ENCODE data around the gene FAM3A.
"Not testable (repeated sequence)": the region's sequence is repeated elsewhere in the genome, so short reads cannot be mapped to it uniquely, and the experiment has no call there.

Gene FAM3A

DNA sequence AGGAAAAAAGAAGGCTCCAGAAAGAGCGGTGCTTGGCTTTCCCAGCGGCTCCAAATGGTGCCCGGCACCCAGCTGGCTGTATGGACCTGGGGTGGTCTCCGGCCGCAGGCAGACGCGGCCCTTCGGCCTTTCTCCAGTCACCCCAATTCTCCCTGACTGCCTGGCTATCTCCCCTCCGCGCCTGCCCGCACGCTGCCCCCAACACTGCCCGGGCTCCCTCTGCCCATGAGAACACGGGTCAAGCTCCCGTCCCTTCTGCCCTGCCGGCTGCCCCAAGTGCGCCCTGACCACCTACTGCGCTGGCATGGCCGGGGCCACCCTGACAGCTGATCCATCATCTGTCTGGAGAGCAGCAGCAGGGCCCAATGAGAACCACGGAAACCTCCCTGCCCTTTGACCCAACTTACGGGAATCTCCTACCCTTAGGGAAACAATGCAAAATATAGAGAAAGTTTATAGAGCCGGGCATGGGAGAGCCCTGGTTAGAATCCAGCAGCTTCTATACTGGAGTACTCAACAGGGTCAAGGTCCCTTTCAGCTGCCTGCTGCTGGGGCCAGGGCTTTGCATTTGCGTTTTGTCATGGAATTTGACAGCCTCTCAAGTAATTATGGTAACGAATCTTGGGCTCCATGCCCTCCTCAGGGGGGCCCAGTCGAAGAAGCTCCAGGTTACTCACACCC is 1.2 kb upstream of the FAM3A start:
- Mint-ChIP-seq H3K36me3 (ENCODE audit: low read depth) (peaks cover 7% of the 10 kb centered on the region), H3K4me3 (no peak overlapping the region), H3K4me1 (ENCODE audit: low read depth) (peaks cover 26% of the 10 kb centered on the region), H3K27ac (no peak overlapping the region), H3K9me3 (no peaks in the 10 kb centered on the region), H3K27me3 (no peaks in the 10 kb centered on the region)

DNA sequence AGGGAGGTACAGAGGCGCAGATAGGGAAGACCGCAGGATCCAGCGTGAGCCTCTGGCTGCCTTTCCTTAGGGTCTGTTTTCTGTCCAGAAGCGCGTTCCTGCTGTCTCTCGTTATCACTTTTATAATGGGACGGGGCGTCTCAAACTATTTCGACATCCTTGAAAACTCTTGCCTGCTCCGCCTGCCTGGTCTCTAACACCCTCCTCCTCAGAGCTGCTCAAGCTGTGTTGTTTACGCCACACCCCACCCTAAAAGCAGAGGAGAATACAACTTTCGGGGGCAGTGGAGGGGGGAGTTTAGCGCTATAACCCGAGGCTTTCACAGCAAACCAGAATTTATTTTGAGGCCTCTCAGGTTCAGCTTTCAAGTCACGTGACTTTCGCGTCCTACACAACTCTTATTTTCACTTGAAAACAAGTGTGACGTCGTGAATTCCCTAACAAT is 646 bp upstream of the FAM3A start:
- Mint-ChIP-seq H3K27me3 (no peaks in the 10 kb centered on the region), H3K4me3 (peak overlapping the region; percentile 85), H3K36me3 (ENCODE audit: low read depth) (peaks cover 7% of the 10 kb centered on the region)

DNA sequence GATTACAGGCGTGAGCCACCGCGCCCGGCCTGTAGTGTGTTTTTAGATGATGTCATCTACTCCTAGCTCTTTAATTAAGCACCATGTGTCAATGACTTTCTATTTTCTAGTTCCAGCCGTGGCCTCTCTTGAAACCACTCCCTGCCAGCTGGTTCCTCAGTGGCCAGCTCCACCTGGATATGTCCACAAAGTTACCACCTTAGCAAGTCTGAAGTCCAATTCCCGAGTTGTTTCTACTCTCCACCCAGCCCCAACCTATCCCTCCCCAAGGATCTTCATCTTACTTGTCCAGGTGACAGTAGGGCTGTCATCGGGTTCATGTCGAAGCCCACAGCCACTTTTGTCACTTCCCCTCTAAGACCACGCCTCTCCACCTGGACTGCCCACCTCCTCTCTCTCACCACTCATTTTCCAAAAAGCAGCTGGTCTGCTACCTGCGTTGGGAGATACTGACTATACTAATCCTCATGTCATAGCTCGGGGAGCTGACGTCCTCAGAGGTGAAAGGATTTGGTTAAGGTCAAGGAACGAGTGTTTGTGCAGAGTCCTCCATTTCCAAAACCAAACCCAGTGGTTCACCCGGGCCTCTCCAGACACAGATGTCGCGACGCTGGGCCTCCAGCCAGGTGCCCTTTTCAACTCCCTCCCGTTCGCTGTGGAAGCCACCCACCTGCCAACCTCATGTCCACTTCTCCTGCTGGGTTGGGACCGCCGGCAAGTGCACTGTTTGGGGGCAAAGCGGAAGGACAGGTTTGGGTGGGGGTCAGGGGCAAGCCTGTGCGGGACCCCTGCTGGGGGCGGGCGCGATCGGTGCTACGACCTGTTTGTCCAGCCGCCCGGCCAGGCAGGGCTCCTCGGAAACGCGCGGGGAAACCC is 704 bp downstream of the FAM3A start:
- peaks cover 13% of the 10 kb centered on the region for H3K36me3 Mint-ChIP-seq (ENCODE audit: low read depth)
- peak overlapping the region; percentile 83 for H3K4me3 Mint-ChIP-seq
- H3K27ac Mint-ChIP-seq, result peak overlapping the region; percentile 83
- H3K27me3 Mint-ChIP-seq, result no peaks in the 10 kb centered on the region
- H3K4me1 Mint-ChIP-seq (ENCODE audit: low read depth), result peaks cover 41% of the 10 kb centered on the region
- no peaks in the 10 kb centered on the region for H3K9me3 Mint-ChIP-seq

More for the DNA sequence above, 646 bp upstream of the FAM3A start:
- peaks cover 31% of the 10 kb centered on the region for H3K4me1 Mint-ChIP-seq (ENCODE audit: low read depth)
- no peaks in the 10 kb centered on the region for H3K9me3 Mint-ChIP-seq
- peak overlapping the region; percentile 84 for H3K27ac Mint-ChIP-seq

DNA sequence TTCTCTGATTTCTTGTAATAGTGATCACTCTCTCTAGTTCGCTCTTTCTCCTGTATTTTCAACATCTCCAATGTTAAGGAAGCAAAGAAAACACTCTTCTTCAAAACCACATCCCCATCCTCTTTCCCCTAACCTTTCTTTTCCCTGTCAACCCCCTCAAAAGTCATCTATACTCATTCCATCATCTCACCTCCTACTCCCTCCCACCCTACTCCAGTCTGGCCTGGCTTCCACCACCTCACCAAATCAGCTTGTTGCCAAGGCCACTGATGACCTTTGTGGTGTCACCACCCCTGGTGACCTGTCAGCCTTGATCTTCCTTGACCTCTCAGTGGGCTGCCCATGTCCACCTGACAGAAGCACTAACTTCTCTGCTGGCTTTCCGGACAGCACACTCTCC is 2.3 kb downstream of the FAM3A start:
- Mint-ChIP-seq H3K4me1 (ENCODE audit: low read depth) (peaks cover 41% of the 10 kb centered on the region), H3K9me3 (no peaks in the 10 kb centered on the region), H3K27ac (peak overlapping the region; percentile 82), H3K4me3 (peak overlapping the region; percentile 62), H3K36me3 (ENCODE audit: low read depth) (peaks cover 25% of the 10 kb centered on the region), H3K27me3 (no peaks in the 10 kb centered on the region)

DNA sequence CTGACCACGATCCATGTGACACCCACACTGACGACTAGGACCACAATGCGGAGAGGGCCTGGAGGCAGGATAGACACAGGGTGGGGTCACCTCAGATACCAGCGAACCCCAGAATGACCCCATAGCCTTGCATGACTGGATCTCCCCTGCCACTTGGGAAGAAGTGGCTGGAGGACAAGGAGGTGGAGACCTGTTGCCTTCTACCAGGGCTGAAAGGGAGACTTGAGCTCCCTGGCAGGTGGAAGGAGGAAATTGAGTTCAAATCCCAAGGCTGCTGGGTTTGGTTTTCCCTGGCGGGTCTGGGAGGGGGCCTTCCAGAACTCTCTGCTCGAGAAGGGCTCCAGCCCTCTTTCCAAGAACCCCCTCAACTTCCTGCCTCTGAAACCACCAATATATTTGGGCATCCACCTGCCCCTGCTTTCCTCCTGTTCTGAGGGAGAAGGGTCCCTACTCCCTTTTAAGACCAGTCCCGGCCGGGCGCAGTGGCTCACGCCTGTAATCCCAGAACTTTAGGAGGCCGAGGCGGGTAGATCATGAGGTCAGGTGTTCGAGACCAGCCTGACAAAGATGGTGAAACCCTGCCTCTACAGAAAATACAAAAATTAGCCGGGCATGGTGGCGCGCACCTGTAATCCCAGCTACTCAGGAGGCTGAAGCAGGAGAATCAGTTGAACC is 3.0 kb downstream of the FAM3A start:
- Mint-ChIP-seq H3K9me3 (no peaks in the 10 kb centered on the region), H3K36me3 (ENCODE audit: low read depth) (peaks cover 28% of the 10 kb centered on the region), H3K4me3 (no peak overlapping the region), H3K27me3 (no peaks in the 10 kb centered on the region), H3K4me1 (ENCODE audit: low read depth) (peaks cover 41% of the 10 kb centered on the region), H3K27ac (no peak overlapping the region)

DNA sequence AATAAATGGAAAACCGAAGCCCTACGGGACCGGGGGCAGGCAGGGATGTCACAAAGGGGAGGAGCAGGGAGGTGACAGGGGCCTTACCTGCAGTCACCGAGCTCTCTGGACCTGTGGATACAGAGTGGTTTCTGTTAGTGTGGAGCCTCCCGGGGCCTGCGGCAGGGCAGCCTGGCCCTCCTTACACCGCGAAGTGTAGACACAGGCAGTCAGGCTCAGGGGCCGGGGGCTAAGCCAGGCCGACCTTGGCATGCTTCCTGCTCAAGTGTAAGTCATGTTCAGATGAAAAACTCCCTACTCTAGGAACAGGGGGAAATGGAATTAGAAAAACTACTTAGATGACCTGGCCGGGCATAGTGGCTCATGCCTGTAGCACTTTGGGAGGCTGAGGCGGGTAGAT is 4.3 kb downstream of the FAM3A start:
- Mint-ChIP-seq H3K4me3 (no peak overlapping the region), H3K27ac (peak overlapping the region; percentile 65)

DNA sequence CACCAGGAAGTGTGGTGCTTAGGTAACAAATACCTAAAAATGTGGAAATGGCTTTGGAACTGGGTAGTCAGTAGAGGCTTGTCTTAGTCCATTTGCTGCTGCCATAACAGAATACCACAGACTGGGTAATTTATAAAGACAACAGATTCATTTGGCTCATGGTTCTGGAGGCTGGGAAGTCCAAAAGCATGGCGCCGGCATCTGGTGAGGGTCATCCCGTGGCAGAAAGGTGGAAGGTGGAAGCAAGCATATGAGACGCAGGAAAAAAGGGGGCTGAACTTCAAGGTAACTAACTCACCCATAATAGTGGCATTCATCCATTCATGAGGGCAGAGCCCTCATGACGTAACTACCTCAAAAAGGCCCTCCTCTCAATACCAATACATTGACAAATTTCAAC is 6.6 kb downstream of the FAM3A start:
- no peak overlapping the region for H3K4me3 Mint-ChIP-seq
- no peaks in the 10 kb centered on the region for H3K27me3 Mint-ChIP-seq
- H3K4me1 Mint-ChIP-seq (ENCODE audit: low read depth), result peaks cover 28% of the 10 kb centered on the region
- H3K9me3 Mint-ChIP-seq, result no peaks in the 10 kb centered on the region
- H3K36me3 Mint-ChIP-seq (ENCODE audit: low read depth), result peaks cover 28% of the 10 kb centered on the region
- no peak overlapping the region for H3K27ac Mint-ChIP-seq

More for the DNA sequence above, 4.3 kb downstream of the FAM3A start:
- peaks cover 28% of the 10 kb centered on the region for H3K36me3 Mint-ChIP-seq (ENCODE audit: low read depth)
- H3K4me1 Mint-ChIP-seq (ENCODE audit: low read depth), result peaks cover 41% of the 10 kb centered on the region
- H3K9me3 Mint-ChIP-seq, result no peaks in the 10 kb centered on the region
- H3K27me3 Mint-ChIP-seq, result no peaks in the 10 kb centered on the region

DNA sequence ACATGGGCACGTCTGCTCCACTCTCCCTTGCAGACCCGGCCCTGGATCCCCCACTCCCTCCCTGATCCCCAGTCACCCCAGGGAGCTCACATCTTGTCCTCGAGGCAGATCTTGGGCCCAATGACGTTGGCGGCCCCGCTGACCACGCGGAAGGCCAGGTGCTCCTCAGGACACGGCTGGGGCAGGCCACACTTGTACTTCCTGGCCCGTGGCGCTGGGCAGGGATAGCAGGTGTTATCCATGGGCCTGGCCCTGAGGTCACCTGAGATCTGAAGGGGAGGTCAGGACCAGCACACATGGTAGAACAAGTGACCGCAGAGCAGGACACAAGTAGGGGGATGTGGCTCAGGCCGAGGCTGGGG is 7.7 kb downstream of the FAM3A start:
- H3K9me3 Mint-ChIP-seq, result no peaks in the 10 kb centered on the region
- no peak overlapping the region for H3K27ac Mint-ChIP-seq
- H3K27me3 Mint-ChIP-seq, result no peaks in the 10 kb centered on the region
- peaks cover 20% of the 10 kb centered on the region for H3K4me1 Mint-ChIP-seq (ENCODE audit: low read depth)
- H3K4me3 Mint-ChIP-seq, result no peak overlapping the region
- peaks cover 22% of the 10 kb centered on the region for H3K36me3 Mint-ChIP-seq (ENCODE audit: low read depth)

DNA sequence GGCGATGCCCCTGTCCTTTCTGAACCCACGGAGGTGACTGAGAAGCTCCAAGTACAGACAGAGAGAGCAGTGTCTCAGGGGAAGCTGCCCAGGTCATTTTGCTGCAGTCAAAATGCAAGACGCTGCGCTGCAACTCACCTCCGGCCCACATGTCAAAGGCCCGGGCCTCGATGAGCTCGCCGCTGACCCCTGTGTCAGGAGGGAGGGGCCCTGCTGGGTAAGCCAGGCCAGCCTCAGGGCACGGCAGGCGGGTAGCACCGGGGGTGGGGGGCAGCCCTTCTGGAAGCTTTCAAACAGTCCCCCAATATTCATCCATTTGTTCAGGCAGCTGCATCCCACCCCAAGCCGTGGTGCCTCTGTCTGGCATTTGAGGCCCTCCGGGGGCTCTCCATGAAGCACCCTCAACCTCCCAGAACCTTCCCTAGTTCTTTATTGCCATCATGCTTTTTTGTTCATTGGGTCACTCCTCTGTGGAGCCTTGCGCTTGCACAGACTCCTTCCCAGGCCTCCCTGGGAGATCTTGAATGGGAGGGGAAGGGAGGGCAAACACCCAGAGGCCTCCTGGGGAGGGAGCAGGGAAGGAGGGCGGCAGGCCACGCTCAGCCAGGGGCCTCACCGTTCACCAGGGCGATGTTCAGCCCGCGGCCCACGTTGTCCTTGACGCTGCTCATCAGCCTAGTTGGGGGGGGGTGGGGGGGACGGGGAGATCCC is 8.2 kb downstream of the FAM3A start:
- no peak overlapping the region for H3K27ac Mint-ChIP-seq
- H3K9me3 Mint-ChIP-seq, result no peaks in the 10 kb centered on the region
- H3K4me3 Mint-ChIP-seq, result no peak overlapping the region
- no peaks in the 10 kb centered on the region for H3K27me3 Mint-ChIP-seq
- H3K36me3 Mint-ChIP-seq (ENCODE audit: low read depth), result peaks cover 22% of the 10 kb centered on the region
- H3K4me1 Mint-ChIP-seq (ENCODE audit: low read depth), result peaks cover 20% of the 10 kb centered on the region

DNA sequence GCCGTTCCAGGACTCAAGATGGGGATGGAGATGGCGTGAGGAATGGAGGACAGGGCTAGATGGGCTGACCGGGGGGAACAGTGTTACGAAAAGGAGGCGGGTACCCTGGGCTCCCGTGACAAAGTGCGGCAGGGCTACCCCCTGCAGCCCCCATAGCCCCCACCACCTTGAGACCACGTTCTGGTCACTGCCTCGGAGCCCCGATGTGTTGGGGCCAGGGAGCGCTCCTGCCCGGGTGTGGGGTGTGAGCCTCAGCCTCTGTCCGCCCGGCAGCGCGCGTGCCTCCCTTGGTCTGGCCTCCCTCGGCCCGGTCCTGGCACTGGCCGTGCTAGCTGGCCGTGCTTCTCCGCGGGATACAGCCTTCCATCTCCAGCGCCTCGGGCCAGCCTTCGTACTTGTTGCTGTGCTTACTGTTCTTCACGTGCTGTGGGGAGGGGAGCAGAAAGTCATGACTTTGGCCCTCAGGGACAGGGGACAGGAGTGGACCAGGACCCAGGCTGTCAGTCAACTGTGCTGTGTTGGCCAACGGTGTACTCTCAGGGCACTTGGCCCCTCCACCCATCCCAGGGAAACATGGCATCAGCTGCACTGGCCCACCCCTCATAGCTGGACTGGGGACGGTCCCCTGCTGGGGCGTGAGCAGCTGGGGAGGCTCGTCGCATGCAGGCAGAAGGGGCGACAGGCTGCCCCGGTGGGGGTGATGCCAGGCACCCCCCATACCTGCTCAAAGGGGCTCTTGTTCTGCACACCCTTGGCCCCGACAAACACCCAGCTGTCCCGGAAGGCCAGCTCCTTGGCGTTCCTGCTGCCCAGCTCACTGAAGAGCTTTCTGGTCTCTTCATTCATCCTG is 9.3 kb downstream of the FAM3A start:
- H3K4me1 Mint-ChIP-seq (ENCODE audit: low read depth), result peaks cover 10% of the 10 kb centered on the region
- H3K36me3 Mint-ChIP-seq (ENCODE audit: low read depth), result peaks cover 22% of the 10 kb centered on the region
- H3K27ac Mint-ChIP-seq, result no peak overlapping the region
- no peaks in the 10 kb centered on the region for H3K27me3 Mint-ChIP-seq
- H3K9me3 Mint-ChIP-seq, result no peaks in the 10 kb centered on the region
- no peak overlapping the region for H3K4me3 Mint-ChIP-seq

DNA sequence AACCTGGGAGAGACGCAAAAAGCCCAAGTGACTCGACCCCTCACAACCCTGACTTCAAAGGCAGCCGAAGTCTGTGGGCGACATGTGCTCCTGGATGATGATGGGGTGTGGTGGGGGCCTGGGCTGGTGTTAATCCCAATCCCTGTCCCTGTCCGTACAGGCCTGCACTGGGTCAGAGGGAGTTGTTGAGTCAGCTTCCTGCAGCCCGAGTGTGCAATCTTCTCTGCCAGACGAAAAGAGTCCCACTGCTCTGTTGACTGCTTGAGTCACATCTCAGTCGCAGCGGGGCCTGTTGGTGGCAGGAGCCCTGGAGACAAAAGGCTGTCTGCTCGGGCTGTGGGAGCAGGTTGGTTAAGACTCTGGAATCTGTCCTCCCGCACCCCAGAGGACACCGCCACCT is 10.3 kb downstream of the FAM3A start:
- H3K9me3 Mint-ChIP-seq, result no peaks in the 10 kb centered on the region
- peaks cover 17% of the 10 kb centered on the region for H3K36me3 Mint-ChIP-seq (ENCODE audit: low read depth)
- no peaks in the 10 kb centered on the region for H3K27me3 Mint-ChIP-seq
- H3K4me3 Mint-ChIP-seq, result no peak overlapping the region
- H3K27ac Mint-ChIP-seq, result no peak overlapping the region
- peaks cover under 1% of the 10 kb centered on the region for H3K4me1 Mint-ChIP-seq (ENCODE audit: low read depth)

DNA sequence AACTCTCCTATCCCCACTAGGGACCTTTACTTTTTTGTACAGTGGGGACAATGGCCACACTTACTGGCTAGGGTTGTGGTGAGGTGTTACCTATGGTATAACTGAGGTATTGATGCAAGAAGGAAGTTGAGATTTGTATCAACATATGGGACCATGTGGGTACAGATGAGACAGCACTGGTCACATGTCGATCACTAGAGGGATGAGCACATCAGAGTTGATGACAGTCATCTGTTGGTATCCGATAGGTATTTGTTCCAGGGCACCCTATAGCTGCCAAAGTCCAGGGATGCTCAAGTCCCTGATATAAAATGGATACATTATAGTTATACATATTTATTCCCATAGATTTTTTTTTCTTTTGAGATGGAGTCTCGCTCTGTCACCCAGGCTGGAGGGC is 13.0 kb downstream of the FAM3A start:
- Mint-ChIP-seq H3K4me1 (ENCODE audit: low read depth) (no peaks in the 10 kb centered on the region), H3K27me3 (no peaks in the 10 kb centered on the region), H3K9me3 (no peaks in the 10 kb centered on the region), H3K27ac (no peak overlapping the region), H3K4me3 (no peak overlapping the region), H3K36me3 (ENCODE audit: low read depth) (no peaks in the 10 kb centered on the region)

DNA sequence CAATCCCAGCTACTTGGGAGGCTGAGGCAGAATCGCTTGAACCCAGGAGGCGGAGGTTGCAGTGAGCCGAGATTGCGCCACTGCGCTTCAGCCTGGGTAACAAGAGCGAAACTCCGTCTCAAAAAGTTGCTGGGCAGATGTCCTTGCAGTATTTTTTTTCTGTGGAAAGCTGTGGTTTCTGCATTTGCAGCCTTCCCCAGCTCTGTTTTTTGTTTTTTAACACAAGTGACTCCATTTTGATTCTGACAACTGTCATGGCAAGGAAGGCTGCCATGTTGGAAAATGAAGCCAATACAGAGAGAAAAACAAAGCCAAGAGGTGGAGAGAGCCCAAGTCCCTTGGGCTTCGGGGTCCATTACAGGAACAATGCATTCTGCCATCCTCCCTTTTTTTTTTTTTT is 13.9 kb downstream of the FAM3A start:
- no peaks in the 10 kb centered on the region for H3K36me3 Mint-ChIP-seq (ENCODE audit: low read depth)
- H3K27me3 Mint-ChIP-seq, result no peaks in the 10 kb centered on the region
- H3K4me3 Mint-ChIP-seq, result no peak overlapping the region
- no peak overlapping the region for H3K27ac Mint-ChIP-seq
- no peaks in the 10 kb centered on the region for H3K9me3 Mint-ChIP-seq
- no peaks in the 10 kb centered on the region for H3K4me1 Mint-ChIP-seq (ENCODE audit: low read depth)

DNA sequence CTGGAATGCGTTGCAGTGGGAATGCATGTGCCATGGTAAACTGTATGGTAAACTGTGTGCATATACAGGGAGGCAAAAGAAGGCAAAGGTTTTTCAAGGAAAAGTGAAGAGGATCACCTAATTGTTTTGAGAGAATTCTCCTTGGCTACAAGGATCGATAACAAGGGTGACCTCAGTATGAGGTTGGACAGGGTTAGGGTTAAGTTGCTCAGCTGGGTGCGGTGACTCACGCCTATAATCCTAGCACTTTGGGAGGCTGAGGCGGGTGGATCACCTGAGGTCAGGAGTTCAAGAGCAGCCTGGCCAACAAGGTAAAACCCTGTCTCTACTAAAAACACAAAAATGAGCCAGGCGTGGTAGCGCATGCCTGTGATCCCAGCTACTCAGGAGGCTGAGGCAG is 14.6 kb downstream of the FAM3A start:
- not testable (repeated sequence) for H3K36me3 Mint-ChIP-seq (ENCODE audit: low read depth); H3K27me3 Mint-ChIP-seq; H3K9me3 Mint-ChIP-seq; H3K27ac Mint-ChIP-seq; H3K4me1 Mint-ChIP-seq (ENCODE audit: low read depth); H3K4me3 Mint-ChIP-seq
